GM18861 (cell line): ENCODE measurements around the gene F2.
"Not testable (repeated sequence)": the region's sequence is repeated elsewhere in the genome, so short reads cannot be mapped to it uniquely, and the experiment has no call there.

Experiments
- ATAC-seq: cut with Tn5 transposase; IDR thresholded peaks from one replicate; pipeline ENCODE4 v1.9.1; 2021; ENCODE audit not compliant: unreplicated experiment

The F2 gene

DNA sequence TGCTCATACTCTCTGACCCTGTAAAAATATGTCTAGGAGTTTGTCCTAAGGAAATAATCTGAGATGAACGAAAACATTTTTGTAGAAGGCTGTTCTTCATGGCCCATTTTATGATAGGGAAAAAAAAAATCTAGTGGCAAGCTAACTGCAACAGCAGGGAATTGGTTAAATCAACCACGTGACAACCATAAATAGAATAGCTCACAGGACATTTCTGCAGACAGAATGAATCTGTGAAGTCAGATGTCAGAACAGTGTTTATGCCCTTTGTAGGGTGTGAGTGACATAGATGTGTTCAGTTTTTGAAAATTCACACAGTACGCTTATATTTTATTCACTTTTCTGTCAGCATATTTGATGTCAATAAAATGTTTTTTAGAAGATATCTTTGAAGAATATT is 34.6 kb upstream of the F2 start:
- no peak for ATAC-seq

DNA sequence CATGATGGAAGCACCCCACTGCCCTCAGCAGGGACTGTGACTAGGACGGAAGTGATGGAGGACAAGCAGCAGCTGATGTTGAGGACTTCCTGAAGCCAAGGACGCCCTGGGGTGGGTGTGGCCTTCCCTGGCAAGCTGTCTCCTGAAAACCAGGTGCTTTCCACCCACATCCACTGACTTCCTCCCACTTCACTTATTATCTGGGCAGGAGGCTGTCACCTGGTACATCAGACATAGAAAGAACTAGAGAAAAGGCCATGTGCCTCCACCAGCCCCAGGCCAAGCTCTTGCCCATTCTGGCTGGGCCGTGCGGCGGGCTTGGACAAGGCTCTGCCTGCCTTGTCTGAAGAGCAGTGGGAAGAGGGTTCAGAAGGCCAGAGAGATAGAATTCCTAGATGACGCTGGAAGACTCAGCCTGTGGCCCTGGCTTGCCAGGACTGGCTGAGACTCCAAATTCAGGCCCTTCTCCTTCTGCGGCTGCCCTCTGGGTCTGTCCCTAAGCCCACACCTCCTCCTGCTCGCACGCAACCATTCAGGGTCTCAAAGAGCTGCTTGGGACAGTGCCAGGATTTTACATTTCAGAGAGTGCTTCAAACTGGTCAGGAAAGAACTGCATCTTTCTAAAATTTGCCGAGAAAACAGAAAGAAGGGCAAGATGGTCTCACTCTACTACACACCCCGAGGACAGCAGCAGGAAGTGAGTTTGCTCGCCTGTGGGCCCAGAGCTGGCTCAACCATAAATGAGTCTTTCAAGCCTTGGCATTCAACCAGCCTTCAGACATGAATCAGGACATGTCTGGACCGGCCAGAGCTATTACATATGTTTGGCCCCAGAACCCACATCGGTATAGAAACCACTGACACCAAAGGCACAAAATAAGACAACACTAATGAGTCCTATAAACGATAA is 31.9 kb upstream of the F2 start:
- no peak for ATAC-seq

DNA sequence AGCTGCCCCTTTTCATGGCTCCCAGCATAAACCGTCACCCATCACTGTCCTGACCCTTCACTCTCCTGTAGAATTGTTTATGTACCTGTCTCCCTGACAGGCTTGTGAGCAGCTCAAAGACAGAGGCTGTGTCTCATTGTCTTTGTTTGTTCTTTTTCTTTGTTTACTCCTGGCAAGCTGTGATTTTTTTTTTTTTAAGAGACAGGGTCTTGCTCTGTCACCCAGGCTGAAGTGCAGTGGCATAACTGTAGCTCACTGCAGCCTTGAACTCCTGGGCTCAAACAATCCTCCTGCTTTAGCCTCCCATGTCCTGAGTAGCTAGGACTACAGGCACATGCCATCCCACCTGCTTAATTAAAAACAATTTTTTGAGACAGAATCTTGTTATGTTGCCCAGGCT is 28.3 kb upstream of the F2 start:
- ATAC-seq, result no peak

DNA sequence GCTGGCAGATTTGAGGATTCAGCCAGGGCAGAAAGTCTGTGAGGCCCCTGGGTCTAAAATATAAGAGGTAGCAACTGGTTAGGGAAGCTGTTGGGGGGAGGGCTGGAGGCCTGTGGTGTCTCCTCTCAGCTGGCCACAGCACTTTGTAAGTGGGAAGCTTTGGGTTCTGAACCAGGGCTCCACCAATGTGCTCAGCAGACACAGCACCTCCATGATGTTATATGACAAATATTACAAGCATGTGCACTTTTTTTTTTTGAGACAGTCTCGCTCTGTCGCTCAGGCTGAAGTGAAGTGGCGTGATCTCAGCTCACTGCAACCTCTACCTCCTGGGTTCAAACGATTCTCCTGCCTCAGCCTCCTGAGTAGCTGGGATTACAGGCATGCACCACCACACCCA is 26.6 kb upstream of the F2 start:
- ATAC-seq, result no peak

DNA sequence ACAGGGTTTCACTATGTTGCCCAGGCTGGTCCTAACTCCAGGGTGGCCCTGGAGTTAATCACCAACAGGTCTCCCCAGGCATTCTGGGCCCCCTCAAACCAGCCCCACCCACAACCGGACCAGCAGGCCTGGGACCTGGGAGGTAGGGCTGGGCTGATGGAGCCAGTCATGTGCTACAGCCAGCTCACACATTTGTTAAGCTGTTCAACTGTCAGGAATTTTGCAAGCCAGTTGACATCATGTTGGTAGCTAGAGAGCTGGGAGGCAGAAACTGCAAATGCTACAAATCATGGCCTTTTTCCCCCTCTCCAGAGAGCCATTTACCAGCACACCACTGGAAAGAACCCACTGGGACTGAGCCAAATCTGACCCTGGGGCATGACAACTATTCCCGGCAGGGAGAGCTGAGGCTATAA is 25.4 kb upstream of the F2 start:
- ATAC-seq, result no peak

DNA sequence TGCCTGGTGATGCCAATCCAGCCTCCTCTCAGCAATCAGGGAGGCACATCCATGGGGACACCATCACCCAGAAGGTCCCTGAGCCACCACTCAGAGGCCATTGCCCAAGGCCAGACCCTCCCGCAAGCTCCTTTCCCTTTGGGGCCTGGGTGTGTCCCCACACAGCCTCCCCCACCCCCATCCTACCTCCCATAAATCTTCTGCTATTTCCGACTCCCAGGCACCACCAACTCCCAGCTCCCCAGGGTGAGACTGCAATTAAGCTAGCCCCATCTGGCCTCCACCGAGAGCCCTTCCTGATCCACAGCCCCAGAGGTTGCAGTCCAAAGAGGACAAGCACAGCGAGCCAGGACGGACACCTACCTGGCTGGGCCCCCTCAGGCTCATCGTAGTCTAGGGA is 24.9 kb upstream of the F2 start:
- no peak for ATAC-seq

DNA sequence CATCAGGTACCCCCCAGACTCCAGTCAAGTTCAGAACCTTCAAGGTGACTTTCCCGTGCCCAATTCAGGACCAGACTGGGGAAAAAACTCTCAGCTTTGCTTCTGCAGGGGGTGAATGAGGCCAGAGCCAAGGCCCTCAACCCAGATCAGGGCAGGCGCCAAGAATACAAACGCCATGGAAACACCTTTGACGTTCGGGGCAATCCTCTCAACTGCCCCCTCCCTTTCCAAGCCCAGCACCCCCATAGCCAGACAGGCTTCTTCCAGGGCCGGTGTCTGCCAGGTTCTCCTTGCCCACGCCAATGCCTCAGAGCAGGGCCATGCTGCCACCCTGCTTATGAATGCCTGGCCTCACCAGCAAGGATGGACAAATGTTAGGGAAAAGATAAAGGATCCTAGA is 24.4 kb upstream of the F2 start:
- no peak for ATAC-seq

DNA sequence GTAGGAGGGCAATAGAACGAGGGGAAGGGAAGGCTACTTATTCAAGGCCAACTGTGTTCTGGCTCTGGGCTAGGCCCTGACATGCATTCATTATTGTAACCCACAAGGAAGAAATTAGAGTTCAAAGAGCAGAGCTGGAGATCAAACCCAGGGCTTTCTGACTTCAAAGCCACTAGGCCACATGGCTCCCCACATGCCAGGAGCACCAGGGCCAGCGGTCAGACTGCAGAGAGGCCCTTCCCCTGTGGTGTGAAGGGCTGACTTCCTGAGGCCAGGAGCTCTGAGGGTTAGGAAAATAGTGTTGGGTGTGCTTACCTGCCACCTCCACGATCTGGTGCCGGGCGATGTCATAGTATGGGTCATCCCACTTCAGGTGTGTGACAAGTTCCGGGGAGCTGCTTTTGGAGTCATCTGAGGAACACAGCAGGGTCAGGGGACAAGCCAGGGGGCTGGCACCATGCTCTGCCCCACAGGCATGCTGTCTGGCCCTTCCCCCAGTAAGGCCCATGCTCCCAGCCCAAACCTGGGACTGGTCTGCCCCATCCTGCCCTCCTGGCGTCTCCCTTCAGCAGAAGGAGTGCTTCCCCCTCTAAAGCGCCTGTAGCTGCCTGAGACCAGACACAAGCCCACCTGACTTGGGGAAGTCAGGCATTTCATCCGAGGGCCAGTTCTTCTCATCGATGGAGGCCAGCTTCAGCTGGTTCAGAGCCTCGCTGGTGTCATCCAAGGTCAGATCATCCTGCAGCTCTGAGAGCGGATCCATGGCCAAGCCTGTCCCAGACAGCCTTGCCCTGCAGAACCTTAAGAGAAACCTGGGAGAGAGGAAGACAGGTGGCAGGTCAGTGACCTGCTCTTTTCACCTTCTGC is 23.4 kb upstream of the F2 start:
- ATAC-seq, result no peak

DNA sequence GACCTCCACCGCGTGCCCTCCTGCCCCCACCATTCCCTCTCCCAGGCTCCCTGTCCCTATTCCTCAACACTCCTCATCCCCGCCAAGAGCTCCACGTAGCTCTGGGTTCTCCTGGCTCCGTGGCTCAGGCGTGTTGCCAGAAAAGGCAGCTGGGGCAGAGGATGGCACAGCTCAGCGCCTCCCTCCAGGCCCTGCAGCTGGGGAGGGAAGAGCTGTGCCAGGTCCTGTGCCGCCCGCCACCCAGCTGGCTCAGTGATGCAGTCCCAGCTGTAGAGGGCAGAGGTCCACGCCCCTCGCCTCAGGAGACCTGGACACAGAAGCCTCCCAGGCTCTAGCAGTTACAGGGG is 22.8 kb upstream of the F2 start:
- ATAC-seq, result no peak

DNA sequence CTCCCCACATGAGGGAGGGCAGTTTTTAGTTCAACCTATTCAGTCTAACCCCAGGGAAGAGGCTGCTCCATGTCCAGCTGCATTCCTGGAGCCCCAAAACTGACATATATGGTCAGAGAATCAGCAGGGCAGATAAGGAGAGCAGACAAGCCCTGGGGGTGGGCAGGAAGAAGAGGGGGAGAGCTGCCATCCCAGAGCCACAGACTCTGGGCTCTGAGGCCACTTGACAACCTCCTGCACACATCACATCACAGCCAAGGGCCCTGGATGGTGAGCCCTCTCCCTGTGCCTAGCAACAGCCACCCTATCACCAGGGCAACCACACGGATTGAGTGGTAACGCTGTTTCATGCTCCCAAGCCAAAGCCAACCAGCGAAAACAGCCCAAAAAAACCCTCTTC is 21.7 kb upstream of the F2 start:
- ATAC-seq, result no peak

DNA sequence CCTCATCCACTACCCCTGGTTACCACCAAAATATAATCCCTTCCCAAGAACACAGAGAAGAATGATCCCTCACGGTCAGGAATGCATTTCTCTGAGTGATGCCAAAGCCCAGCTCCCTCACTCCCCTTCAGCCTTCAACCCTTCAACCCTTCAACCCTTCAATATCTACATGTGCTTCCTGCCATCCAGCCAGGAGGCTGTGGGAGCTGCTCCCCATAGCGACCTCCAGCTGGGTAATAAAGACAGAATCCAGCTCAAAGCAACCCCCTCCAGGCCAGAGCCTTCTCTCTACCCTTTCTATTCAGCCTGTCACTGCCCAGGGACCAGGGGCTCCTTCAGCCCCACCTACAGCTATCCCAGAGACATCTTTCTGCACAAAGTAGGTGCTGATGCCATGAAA is 21.3 kb upstream of the F2 start:
- ATAC-seq, result no peak

DNA sequence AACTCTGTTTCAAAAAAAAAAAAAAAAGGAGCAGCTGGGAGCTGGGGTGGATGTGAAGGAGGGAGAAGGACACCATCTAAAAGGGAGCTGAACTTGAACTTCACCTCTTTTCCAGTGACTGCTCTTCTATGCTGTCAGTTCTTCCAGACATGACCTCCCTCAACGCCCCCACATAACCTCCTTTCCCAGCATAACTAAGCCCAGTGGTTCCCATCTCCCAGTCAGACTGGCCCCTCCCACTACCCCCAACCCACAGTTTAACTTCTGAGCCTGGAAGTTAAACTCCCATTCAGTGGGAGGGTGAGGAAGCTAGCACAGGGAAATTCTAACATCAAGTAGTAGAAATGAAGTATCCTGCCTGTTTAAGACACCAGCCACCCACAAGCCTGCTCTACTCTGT is 20.4 kb upstream of the F2 start:
- no peak for ATAC-seq

DNA sequence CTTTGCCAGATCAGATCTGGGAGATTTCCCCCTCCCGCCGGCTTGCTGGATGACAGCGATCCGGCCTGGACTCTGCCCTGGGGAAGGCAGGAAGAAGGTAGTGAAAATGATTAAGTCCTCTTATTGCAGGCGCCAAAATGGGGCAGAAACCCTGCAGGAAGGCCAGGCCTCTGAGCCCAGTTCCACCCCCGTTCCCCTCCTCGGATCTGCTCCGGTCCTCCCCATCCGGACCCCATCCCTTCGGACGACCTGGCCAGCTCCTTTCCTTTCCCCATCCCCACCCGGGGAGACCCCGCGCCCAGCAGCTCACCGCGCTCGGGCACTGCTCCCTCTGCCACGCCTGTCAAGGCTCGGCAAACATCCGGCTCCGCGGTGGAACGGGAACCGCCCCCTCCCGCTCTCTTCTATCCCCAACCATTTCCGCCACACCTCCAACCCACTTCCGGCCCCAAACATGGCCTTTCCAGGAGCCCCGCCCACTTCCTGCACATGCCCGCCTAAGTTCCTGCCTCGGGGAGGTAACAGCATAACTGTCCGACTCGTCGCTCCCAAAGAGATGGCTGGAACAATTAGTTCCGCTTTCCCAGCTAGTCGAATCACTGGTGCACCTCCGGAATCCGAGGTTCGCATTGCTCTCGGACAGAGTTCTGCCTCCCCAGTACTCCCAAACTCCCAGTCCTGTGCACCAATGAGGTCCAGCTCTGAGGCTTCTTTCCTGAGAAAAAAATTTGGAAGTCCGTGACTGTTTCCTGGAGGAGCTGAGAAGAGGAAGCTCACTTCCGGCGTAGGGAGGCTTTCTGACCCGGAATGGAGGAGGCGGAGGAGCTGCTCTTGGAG is 18.6 kb upstream of the F2 start, which contains the start of the genes ARHGAP1 and ZNF408:
TSS of gene ARHGAP1 (minus strand) at position 379 of the 837 bp plus-strand sequence. CDS start 4,512 bp downstream, outside the sequence.
TSS of gene ZNF408 (plus strand) at position 791 of the 837 bp plus-strand sequence. CDS start at position 808, 17 bp downstream.
- peak; percentile 82 for ATAC-seq

DNA sequence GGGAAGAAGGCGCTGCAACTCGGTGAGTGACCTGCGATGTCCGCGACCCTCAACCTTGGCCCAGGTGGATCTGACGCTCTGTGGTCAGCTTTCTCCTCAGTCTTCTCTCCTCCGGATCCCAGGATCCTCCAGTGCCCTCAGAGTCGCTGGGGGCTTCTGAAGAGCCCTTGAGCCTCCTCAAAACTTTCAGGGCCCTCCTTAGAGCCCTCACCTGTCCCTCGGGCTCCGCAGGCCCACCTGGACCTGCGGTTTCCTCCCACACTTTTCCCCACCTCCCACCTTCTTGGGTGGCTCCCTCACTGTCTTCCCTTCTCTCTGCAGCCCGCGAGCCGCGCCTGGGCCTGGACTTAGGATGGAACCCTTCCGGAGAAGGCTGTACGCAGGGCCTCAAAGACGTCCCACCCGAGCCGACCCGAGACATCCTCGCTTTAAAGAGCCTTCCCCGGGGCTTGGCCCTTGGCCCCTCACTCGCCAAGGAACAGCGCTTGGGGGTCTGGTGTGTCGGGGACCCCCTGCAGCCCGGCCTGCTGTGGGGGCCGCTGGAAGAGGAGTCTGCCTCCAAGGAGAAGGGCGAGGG is 17.8 kb upstream of the F2 start:
- no peak for ATAC-seq

DNA sequence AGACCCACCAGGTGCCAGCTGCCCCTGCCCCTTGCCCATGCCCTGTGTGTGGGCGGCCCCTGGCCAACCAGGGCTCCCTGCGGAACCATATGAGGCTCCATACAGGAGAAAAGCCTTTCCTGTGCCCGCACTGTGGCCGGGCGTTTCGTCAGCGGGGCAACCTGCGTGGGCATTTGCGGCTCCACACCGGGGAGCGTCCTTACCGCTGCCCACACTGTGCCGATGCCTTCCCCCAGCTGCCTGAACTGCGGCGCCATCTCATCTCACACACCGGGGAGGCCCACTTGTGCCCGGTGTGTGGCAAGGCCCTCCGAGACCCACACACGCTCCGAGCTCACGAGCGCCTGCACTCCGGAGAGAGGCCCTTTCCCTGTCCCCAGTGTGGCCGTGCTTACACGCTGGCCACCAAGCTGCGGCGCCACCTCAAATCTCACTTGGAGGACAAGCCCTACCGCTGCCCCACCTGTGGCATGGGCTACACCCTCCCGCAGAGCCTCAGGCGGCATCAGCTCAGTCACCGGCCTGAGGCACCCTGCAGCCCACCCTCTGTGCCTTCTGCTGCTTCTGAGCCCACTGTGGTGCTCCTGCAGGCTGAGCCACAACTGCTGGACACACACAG is 13.8 kb upstream of the F2 start:
- no peak for ATAC-seq

DNA sequence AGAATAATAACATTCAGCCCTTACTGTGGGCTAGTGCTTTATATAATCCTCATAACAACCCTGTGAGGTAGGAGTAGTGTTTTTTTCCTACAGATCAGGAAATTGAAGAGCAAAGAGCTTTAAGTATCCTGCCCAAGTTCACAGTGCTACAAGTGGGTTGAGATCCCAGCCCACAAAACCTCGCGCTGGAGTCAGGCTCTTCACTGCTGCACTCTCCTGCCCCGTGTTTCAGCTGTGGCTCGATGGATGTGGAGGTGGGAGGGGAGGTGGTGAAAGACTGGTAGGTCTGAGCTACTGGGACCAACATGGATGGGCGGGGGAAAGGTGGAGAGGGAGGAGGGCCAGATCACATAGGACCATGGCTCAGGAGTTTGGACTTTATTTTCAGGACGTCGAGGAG is 12.1 kb upstream of the F2 start:
- no peak for ATAC-seq

DNA sequence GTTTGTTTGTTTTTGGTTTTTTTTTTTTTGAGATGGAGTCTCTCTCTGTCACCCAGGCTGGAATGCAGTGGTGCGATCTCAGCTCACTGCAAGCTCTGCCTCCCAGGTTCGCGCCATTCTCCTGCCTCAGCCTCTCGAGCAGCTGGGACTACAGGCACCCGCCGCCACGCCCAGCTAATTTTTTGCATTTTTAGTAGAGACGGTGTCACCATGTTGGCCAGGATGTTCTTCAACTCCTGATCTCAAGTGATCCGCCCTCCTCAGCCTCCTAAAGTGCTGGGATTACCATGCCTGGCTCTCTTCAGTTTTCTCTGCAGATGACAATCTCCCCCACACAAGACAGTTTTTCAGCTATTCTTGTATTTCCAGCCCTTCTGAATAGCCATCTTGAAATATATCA is 9.7 kb upstream of the F2 start:
- not testable (repeated sequence) for ATAC-seq

DNA sequence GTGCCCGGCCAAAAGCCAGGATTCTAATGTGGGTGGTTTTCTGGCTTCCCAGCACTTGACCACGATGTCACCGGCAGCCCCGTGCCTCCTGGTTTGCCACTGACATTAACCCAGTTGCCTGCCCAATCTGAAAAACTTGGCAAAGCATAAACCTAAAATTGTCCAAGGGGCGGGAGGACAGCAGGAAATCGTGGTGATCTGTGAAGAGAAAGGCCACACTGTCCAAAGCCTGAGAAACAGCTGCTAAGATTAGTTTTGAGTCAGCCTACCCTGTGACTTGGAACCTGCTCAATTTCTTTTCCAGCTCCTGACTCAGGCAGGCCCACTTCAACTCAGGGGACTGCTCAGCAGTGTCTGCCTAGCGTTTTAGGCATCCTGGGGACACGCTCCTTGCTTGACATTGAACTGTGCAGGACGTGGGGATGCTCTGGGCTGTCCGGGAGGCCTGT is 8.2 kb upstream of the F2 start:
- no peak for ATAC-seq

DNA sequence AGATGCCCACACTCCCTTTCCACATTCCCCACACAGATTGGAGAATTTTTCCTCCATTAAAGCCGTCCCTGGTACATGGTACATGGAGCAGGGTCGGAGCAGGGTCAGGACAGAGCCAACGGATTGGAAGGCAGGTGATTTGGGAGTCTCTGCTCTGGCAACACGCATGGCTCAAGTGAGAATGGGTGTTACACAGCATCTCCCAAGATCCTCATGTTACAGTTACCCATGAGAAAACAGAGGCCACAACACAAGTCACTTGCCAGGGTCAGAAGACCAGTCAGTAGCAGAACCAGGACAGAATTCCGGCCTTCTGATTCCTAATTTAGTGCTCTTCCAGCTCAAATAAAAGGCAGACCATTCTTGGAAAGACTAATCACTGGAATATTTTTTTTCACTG is 7.7 kb upstream of the F2 start:
- no peak for ATAC-seq

DNA sequence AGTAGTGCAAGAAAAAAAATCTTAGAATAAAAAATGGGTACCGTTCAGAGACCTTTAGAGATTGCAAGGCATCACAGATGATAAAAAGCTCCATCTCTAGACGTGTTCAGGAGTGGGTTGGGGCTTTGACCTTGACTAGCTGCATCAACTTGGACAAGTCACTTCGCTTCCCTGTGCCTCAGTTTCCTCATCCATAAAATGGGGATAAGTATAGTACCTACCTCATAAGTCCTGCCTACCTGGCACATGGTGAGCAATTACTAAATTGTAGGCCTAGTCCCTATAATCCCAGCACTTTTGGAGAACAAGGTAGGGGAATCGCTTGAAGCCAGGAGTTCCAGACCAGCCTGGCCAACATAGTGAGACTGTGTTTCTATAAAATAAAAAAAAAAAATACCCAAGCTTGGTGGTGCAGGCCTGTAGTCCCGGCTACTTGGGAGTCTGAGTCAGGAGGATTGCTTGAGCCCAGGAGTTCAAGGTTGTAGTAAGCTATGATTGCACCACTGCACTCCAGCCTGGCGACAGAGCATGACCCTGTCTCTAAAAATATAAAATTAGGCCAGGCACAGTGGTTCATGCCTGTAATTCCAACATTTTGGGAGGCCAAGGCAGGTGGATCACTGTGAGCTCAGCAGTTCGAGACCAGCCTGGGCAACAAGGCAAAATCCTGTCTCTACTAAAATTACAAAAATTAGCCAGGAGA is 6.0 kb upstream of the F2 start:
- no peak for ATAC-seq
